ENCODE measurements around the gene C4BPA. TPM values are rescaled to one million over a fixed set of nuclear protein-coding genes. Genes with fewer than 3 reads are reported as not detected.

Gene C4BPA
- under 1 TPM; 0.14 to 0.81 (median 0.36) TPM for polyA plus RNA-seq (ENCODE audit: insufficient read length in 10 of 10)
- long read RNA-seq, donor 1: 0 reads
- long read RNA-seq, donor 2: 0 reads
- long read RNA-seq, donor 3: 0 reads
- long read RNA-seq, donor 4: 0 reads
- long read RNA-seq, donor 5: 0 reads
- long read RNA-seq, donor 6: 0 reads
- long read RNA-seq, donor 7: 0 reads
- long read RNA-seq, donor 8: 0 reads
- long read RNA-seq, donor 9: 0 reads

DNA sequence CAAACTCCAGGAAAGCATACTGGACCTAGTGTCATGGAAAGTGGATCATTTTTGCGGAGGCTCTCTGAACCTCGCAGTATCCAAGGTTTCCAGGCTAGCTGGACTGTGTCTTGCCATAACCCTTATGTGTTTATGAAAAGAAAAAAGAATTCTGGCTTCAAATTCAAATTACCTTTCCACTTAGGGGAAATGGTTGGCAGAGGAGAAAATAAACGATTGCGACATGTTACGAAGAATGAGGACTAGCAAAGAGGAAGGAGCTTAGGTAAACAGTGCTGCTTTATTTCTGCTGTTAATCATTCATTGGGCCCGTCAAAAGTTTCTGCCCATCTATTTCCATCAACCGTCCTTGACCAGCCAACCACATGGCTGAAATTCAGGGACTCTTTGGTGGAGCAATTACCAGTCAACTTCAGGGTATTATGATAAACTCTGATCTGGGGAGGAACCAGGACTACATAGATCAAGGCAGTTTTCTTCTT is at the start of gene C4BPA:
TSS of gene C4BPA (plus strand) at position 342 of the 482 bp plus-strand sequence. CDS start 8,793 bp downstream, outside the sequence.
- DNase-seq: no peak

- no peak for DNase-seq
Measured at GRCh38 chr1:207054491-207054890, 49.5 kb upstream of the C4BPA start.

DNA sequence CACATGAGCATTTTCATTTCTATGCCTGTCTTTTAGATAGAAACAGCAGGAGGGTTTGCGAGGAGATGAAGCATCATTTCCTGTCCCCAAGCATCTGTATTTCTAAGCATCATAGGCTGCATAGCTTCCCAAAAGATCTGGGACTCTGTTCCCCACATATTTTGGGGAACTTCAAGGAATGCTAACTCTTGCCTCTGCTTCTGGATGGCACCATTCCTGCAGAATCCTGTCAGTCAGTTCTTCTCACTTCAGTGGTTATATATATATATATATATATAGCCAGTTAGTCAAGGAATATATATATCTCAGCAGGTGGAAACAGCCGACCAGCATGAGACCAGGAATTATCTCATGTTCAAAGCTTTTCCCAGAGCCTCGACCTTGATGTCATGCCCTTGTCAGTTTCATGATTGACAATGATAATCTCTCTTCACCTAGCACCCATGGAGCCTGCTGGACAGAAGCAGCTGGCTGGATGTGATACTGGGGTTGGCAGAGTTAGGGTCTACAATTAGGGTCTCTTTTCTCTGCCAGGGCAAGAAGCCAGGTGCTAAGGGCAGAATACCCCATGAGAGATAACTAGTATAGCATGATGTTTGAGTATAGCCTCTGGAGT is 48.5 kb upstream of the C4BPA start:
- DNase-seq: no peak

GRCh38 chr1:207056673-207057072 is 47.4 kb upstream of the C4BPA start:
- no peak for DNase-seq

DNA sequence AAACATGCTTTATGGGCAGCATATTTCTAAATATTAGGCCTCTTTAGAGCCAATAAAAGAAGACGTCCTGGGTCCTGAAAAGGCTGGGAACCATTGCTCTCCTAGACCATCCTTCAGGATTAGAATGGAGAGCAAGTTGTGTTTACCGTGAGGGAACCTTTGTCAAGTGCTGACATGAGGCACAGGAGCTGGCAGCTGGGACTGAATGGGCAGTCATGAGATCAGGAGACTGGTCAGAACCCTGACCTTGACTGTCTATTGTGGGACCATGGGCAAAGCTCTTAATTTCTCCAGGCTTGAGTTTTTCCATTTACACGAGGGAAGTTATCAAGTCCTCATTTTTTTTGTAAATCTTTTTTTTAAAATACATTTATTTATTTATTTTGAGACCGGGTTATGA is 45.8 kb upstream of the C4BPA start:
- DNase-seq: no peak

DNA sequence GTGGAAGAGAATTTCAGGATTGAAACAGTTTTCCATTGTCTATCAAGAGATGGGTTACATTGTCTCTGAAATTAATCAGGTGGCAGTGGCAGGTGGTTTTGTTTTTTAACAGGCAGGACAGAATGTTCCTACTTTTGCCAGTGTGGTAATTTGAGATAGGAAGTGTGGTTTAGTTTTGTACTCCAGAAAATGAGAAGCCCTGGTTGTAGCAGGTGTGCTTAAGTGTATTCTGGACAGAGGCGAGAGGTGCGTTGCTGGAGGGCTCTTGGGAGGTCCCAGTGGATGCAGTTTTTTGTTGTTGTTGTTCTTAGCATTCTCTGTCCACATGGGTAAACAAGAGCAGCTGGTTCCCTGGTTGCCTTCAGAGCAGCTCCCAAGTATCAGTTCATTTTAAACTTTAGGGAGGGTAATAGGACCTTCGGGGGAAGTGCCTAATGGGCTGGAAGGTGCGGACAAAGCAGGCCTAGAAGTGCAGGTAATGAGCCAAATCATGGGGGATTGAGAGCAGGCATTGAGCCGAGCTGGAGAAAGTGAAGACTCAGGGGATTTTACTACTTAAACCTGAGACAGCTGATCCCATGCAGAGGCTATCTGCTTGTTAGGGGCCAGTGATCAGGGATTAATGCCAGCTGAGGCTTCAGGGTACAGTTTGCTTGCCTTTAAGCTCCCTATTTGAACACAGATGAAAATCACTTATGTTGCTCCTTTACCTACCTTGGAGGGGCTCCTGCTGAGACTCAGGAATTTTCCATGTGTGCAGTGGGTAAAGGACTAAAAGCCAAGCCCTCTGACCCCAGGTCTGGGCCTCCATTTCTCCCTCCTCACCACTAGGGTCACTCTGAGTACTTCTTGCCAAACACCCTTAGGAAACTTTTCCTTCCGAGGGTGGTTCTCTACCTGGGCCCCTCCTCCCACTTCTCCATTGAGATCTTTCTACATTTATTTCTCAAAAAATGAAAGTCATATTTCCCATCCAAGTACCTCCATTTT is 44.9 kb upstream of the C4BPA start:
- no peak for DNase-seq

- no peak for DNase-seq
Measured at GRCh38 chr1:207059881-207060280, 44.2 kb upstream of the C4BPA start.

DNA sequence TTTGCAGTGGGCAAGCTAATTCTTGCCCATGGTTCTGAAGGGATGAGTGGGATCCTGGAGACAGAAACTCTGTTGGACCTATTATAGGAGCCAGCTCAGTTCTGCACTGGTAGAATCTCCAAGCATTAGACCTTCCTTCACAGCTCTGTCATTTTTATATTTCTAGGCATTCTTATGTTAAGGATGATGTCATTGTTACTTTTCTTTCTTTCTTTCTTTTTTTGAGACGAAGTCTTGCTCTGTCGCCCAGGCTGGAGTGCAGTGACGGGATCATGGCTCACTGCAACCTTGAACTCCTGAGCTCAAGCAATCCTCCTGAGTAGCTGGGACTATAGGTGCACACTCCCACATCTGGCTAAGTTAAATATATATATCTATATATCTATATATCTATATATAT is 43.4 kb upstream of the C4BPA start:
- no peak for DNase-seq

- DNase-seq: no peak
Measured at GRCh38 chr1:207062058-207062457, 42.0 kb upstream of the C4BPA start.

- no peak for DNase-seq
Measured at GRCh38 chr1:207063014-207063413, 41.0 kb upstream of the C4BPA start.

- no peak for DNase-seq
Measured at GRCh38 chr1:207064561-207064960, 39.5 kb upstream of the C4BPA start.

- no peak for DNase-seq
Measured at GRCh38 chr1:207067185-207067584, 36.8 kb upstream of the C4BPA start.

GRCh38 chr1:207067665-207068064 is 36.4 kb upstream of the C4BPA start:
- no peak for DNase-seq

GRCh38 chr1:207069061-207069460 is 35.0 kb upstream of the C4BPA start:
- DNase-seq: no peak

- no peak for DNase-seq
Measured at GRCh38 chr1:207069858-207070506, 34.1 kb upstream of the C4BPA start.

GRCh38 chr1:207070811-207071210 is 33.2 kb upstream of the C4BPA start:
- no peak for DNase-seq

DNA sequence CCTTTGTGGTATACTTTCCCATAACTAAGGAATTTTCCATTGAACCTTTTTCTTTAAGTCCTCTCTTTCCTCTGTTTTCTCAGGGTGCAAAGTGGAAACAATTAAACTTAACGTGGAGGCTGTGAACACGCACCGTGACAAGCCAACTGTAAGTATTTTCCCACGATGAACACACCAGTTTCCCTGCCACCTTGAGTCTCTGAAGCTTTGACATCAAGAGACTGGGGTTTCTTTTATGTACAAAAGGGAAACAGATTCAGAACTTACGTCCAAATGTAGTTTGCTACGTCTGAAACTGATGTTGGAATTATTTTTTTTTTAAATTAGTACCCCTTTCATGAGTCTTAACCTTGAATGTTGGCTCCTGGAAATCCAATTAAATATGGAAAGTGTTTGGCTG is 32.6 kb upstream of the C4BPA start:
- no peak for DNase-seq

DNA sequence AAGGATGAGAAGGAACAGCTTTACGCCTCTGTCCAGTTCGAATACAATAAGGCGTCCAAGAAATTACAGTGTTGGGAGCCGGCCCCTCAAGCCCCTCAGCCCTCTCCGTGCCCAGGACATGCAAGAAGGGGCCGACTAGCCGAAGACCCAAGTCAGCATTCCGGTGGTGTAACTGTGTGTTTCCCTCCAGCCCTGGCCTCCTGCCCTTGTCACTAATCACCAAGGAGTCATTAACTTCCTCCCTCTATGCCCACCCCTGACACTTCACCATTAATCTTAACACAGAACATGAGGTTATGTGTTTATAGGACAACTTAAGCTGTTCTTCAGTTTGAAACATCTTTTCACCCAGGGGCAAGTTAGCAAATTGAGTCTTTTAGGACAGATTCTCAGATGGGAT is 31.8 kb upstream of the C4BPA start:
- DNase-seq: no peak

DNA sequence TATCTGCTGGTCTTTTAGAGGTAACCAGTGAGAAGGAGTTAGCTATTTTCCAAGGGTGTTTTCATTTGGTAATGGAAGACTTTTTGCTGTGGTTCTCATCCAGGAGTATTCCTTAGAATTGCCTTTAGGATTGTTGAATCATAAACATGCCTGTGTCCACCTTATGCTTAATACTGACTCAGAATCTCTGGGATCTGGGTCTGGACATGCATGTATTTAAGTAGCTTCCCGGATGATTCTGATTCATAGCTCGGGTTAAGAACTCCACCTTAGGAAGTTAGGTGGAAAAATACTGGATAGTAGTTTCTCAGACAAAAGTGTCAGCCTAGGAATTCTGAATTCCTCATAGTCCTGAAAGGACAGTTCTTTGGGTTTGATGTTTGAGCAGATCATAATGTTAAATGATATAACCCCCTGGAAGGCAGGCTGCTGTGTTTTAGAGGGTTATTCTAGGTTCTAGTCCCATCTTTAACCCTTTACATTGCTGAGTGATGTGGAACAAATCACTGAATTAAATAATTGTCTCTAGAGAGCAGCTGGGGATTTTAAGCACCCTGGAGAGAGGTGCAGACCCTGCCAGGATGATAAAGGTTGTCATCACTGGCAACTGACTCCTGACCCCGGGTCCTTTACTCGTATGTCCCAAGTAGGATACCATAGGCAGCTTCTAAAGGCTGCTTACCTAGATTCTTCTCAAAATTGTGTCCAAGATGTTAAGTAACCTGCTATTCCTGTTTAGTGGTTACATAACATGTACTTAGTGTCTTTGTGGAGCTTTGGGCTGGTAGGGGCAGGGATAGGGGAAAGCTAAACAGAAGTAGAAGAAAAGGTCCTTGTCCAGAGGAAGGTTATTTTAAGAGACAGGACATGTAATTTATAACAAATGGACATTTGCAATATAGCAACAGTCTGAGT is 29.9 kb upstream of the C4BPA start:
- DNase-seq: no peak

DNA sequence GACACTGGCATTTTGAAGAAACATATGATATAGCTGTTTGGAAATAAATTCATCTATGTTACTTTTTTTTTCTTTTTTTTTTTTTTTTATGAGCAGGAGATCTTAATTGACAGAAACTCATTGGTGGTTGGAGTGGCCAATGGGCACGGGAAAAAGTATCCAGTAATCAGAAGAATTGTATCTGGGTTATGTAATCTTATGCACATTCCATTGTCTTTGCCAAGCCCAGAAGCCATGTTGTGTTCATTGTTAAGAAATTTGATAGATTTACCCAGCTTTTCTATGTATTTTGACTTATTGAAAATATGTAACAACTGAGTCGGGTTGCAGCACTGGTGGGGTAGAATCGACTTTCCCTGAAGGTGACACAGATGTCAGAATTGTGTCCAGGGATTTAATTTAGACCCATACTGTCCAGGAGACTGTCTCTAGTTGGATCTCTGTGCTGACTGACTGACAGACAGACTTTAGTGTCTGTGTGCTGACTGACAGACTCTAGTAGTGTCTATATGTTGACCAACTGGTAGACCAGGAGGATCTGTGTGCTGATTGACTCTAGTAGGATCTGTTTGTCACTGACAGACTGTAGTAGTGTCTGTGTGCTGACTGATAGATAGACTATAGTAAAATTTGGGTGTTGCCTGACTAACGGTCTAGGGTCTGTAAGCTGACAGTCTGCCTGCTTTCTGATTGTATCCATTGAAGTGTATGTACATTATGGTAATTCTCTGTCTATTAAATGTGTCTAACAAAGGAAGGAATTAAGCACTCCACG is 27.7 kb upstream of the C4BPA start:
- DNase-seq: no peak
